Adipocyte (in vitro differentiated cells): Measurements from ENCODE around the gene ABCA6.

Experiments used
- DNase-seq: peaks from one replicate; pipeline ENCODE4 v3.0.0-alpha.2; 2015; ENCODE audit warnings: low read depth
- H3K27me3 ChIP-seq: replicated peaks from 2 replicates; pipeline ENCODE4 v1.7.0; 2013; ENCODE audit warnings: mild to moderate bottlenecking, low read length, moderate library complexity; ENCODE audit not compliant: control insufficient read depth, insufficient read depth
- H3K36me3 ChIP-seq: 2 replicates; pipeline ENCODE4 v1.7.0; 2013; ENCODE audit warnings: low read length, mild to moderate bottlenecking, moderate library complexity; ENCODE audit not compliant: control insufficient read depth, insufficient read depth, severe bottlenecking
- H3K4me1 ChIP-seq: 2 replicates; pipeline ENCODE4 v1.7.0; 2013; ENCODE audit warnings: mild to moderate bottlenecking, low read length, moderate library complexity; ENCODE audit not compliant: control insufficient read depth, insufficient read depth
- H3K4me3 ChIP-seq: 2 replicates; pipeline ENCODE4 v1.7.0; 2013; ENCODE audit warnings: mild to moderate bottlenecking, low read length, moderate library complexity
- H3K9ac ChIP-seq: 2 replicates; pipeline ENCODE4 v1.7.0; 2013; ENCODE audit warnings: mild to moderate bottlenecking, low read length, moderate library complexity
- H3K9me3 ChIP-seq: 2 replicates; pipeline ENCODE4 v1.7.0; 2013; ENCODE audit warnings: mild to moderate bottlenecking, low read length, moderate library complexity; ENCODE audit not compliant: control insufficient read depth

ABCA6 gene

GRCh38 chr17:69130627-69131296, 10.9 kb downstream of the ABCA6 start:
- H3K9ac ChIP-seq, result no peak overlapping the region
- H3K9me3 ChIP-seq, result no peaks in the 10 kb centered on the region
- peaks cover 67% of the 10 kb centered on the region for H3K36me3 ChIP-seq
- H3K4me1 ChIP-seq, result no peaks in the 10 kb centered on the region
- no peaks in the 10 kb centered on the region for H3K27me3 ChIP-seq
- no peak overlapping the region for H3K4me3 ChIP-seq
- DNase-seq, result no peak

- DNase-seq, result no peak
- Histone ChIP-seq H3K27me3 (no peaks in the 10 kb centered on the region), H3K4me1 (no peaks in the 10 kb centered on the region), H3K4me3 (no peak overlapping the region), H3K9ac (no peak overlapping the region), H3K36me3 (peaks cover 65% of the 10 kb centered on the region), H3K9me3 (no peaks in the 10 kb centered on the region)
Measured at GRCh38 chr17:69123626-69124025, 18.1 kb downstream of the ABCA6 start.

DNA sequence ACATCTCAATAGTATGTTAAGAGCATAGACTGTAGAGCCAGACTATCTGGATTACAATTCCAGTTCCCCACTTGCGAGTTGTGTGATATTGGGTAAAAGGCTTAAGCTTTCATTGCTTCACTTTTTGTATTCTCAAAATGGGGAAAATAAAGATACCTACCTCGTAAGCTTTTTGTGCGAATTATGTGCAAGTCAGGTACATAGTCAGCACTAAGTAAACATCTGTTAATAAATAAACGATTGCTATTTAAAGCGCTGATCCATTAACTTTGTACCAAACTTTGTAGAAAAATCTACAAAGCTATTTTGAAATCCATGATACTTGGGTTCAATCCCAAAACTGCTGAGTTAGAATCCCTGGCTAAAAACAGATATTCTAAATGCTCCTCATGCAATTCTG, 19.6 kb downstream of the ABCA6 start:
- no peak for DNase-seq
- H3K36me3 ChIP-seq, result peaks cover 54% of the 10 kb centered on the region
- H3K4me1 ChIP-seq, result peaks cover 6% of the 10 kb centered on the region
- H3K27me3 ChIP-seq, result no peaks in the 10 kb centered on the region
- no peak overlapping the region for H3K9ac ChIP-seq
- no peak overlapping the region for H3K4me3 ChIP-seq
- H3K9me3 ChIP-seq, result no peaks in the 10 kb centered on the region

- H3K36me3 ChIP-seq, result peaks cover 48% of the 10 kb centered on the region
- H3K9me3 ChIP-seq, result no peaks in the 10 kb centered on the region
- H3K4me1 ChIP-seq, result peaks cover 12% of the 10 kb centered on the region
- no peak overlapping the region for H3K4me3 ChIP-seq
- no peaks in the 10 kb centered on the region for H3K27me3 ChIP-seq
- DNase-seq, result no peak
- no peak overlapping the region for H3K9ac ChIP-seq
Measured at GRCh38 chr17:69117855-69118784, 23.6 kb downstream of the ABCA6 start.

GRCh38 chr17:69111794-69112193, 29.9 kb downstream of the ABCA6 start:
- no peaks in the 10 kb centered on the region for H3K27me3 ChIP-seq

DNA sequence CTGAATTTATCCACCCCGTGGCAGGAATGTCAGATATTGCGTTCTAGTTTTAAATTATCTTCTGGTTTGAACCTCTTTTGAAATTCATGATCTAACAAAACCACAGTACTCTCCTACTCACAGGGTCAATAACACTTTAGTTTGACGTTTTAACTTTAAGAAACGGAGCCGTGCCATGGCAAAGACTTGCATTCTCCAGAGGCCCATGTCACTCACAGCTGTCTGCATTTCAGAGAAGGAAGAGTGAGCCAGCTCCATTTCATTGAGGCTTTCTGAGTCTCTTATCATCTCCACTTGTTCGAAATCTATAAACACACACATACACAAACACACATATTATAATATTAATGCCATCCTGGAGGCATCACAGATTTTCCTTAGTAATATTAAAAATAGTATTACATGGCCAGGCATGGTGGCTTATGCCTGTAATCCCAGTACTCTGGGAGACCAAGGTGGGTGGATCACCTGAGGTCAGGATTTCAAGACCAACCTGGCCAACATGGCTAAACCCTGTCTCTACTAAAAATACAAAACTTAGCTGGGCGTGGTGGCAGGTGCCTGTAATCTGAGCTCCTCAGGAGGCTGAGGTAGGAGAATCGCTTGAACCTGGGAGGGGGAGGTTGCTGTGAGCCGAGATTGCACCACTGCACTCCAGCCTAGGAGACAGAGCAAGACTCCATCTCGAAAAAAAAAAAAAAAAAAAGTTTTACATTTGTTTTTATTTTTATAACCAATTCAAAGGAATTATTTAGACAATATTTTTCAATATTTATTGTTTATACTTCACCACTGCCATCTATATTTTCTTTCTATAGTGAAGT, 35.6 kb downstream of the ABCA6 start:
- H3K9ac ChIP-seq, result no peak overlapping the region
- no peaks in the 10 kb centered on the region for H3K4me1 ChIP-seq
- H3K9me3 ChIP-seq, result no peaks in the 10 kb centered on the region
- H3K36me3 ChIP-seq, result peaks cover 61% of the 10 kb centered on the region
- no peak overlapping the region for H3K4me3 ChIP-seq
- H3K27me3 ChIP-seq, result no peaks in the 10 kb centered on the region
- no peak for DNase-seq

More at GRCh38 chr17:69111794-69112193, 29.9 kb downstream of the ABCA6 start:
- DNase-seq, result no peak
- no peaks in the 10 kb centered on the region for H3K9me3 ChIP-seq
- H3K4me1 ChIP-seq, result peaks cover 7% of the 10 kb centered on the region
- no peak overlapping the region for H3K4me3 ChIP-seq
- H3K36me3 ChIP-seq, result peaks cover 68% of the 10 kb centered on the region
- H3K9ac ChIP-seq, result no peak overlapping the region

DNA sequence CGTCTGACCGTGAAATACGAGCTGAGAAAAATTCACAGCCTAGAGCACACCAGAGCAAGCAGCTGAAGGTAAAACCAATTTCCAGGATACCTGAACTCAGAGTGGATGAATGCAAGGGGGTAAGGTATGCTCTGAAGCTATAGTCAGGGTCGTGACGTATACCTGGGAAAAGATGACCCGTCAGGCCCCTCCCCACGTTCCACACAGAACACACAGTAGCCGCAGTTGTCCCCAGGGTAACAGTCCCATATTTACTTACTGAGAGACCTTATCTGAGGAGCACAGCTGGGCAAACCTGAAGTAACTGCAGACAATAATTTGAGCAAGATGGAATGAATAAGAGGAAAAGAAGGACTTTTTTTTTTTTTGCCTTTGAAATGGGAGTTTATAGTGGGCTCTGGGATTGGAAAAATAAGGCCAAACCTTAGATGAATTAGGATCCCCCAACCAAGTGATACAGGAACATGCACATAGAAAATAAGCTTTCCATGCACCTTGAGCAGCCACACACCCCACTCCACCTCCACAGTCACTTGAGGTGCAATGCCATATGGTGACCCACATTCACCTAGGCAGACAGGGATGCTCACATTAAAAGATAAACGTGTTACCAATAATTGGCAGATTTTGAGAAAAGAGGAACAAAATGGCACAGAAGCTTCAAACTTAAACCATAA, 38.0 kb downstream of the ABCA6 start:
- Histone ChIP-seq H3K9me3 (no peaks in the 10 kb centered on the region), H3K9ac (no peak overlapping the region), H3K4me3 (no peak overlapping the region), H3K27me3 (no peaks in the 10 kb centered on the region), H3K36me3 (peaks cover 50% of the 10 kb centered on the region), H3K4me1 (no peaks in the 10 kb centered on the region)
- no peak for DNase-seq

DNA sequence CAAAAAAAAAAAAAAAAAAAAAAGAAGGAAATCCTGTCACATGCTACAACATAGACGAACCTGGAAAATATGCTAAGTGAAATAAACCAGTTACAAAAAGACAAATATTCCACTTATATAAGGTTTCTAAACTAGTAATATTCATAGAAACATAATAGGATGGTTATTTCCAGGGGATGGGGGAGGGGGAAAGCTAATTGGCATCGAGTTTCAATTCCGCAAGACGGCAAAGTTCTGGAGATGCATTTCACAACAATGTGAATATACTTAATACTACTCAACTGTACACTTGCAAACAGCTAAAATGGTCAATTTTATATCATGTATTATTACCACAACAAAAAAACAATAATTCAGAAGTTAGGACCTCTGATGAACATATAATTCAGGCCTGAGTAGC, 43.1 kb downstream of the ABCA6 start:
- no peaks in the 10 kb centered on the region for H3K4me1 ChIP-seq
- H3K4me3 ChIP-seq, result no peak overlapping the region
- H3K27me3 ChIP-seq, result no peaks in the 10 kb centered on the region
- DNase-seq, result no peak
- H3K9ac ChIP-seq, result no peak overlapping the region
- peaks cover 52% of the 10 kb centered on the region for H3K36me3 ChIP-seq
- no peaks in the 10 kb centered on the region for H3K9me3 ChIP-seq

DNA sequence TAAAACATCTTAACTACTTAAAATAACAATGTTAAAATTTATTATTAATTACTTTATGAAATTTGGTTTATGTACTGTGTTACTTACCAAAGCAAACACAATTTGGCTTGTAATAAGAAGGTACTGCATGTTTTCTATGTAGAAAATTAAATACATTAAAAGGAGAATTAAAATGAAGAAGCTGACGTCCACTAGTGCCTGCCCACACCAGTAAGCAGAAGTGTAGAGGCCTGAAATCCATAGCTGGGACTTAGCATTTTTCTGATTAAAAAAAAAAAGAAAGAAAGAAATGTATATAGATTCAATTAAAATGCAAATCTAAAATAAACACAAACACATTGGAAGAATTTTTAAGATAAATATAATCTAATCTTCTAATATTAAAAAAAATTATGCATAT, 45.2 kb downstream of the ABCA6 start:
- DNase-seq, result no peak
- no peak overlapping the region for H3K9ac ChIP-seq

DNA sequence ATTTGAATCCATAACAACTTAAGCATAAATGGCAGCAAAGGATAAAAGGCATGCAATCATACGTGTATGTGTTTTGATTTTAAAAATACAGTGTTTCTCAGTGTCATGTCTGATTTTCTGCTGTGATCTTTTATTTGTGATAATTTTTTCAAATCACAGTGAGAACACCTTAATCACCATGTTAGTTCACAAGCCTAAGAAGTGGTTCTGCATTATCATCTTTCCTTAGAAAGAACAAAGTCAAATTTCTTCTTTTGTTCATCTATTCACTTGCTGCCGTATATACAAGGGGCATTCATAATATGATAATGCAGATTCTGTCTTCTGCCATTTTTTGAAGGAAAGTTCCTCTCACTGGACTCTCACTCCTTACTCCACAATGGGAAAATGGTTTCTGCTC, 47.7 kb downstream of the ABCA6 start:
- H3K36me3 ChIP-seq, result peaks cover 31% of the 10 kb centered on the region
- H3K4me3 ChIP-seq, result no peak overlapping the region
- no peaks in the 10 kb centered on the region for H3K9me3 ChIP-seq
- no peak overlapping the region for H3K9ac ChIP-seq
- no peaks in the 10 kb centered on the region for H3K27me3 ChIP-seq
- H3K4me1 ChIP-seq, result peaks cover 8% of the 10 kb centered on the region
- no peak for DNase-seq

More for the DNA sequence above, 45.2 kb downstream of the ABCA6 start:
- Histone ChIP-seq H3K4me1 (no peaks in the 10 kb centered on the region), H3K27me3 (no peaks in the 10 kb centered on the region), H3K9me3 (no peaks in the 10 kb centered on the region), H3K36me3 (peaks cover 37% of the 10 kb centered on the region), H3K4me3 (no peak overlapping the region)
